PC-3 (cell line): ENCODE measurements around the gene UGT2B17. TPM values are rescaled to one million over a fixed set of nuclear protein-coding genes. Genes with fewer than 3 reads are reported as not detected.

Experiments
- ATAC-seq: fragments of 200-7000 bp; cut with Tn5 transposase; 2 replicates; pipeline ENCODE4 v1.9.1; 2020; ENCODE audit warnings: mild to moderate bottlenecking, moderate library complexity
- BruUV-seq: library from RNA; stranded (reverse); fragments of 400-500 nt; replicated peaks from 2 replicates; lab custom pipeline; 2021; lab: Mats Ljungman, UMichigan
- CTCF ChIA-PET: fragments of 300-600 bp; sonication (Branson Sonifier 250); formaldehyde crosslinking; loops from one replicate; lab custom pipeline; 2022; ENCODE audit warnings: antibody characterized with exemption; lab: Charles Lee
- POLR2A ChIA-PET: fragments of 300-600 bp; sonication (Branson Sonifier 250); formaldehyde crosslinking; loops from one replicate; lab custom pipeline; 2022; ENCODE audit warnings: antibody characterized with exemption; ENCODE audit not compliant: unreplicated experiment; lab: Charles Lee
- DNase-seq: peaks from one replicate; pipeline ENCODE4 v3.0.0-alpha.2; 2015
- H2AFZ ChIP-seq: fragments of 300-600 bp; sonication (generic); 2 replicates; pipeline ENCODE4 v1.6.0; 2016; ENCODE audit warnings: antibody characterized with exemption, low read length
- H3F3A ChIP-seq: fragments of 300-600 bp; sonication (generic); one replicate; pipeline ENCODE4 v1.6.0; 2017; ENCODE audit warnings: antibody characterized with exemption, low read length, control low read depth, mild to moderate bottlenecking; ENCODE audit not compliant: unreplicated experiment
- H3K27ac ChIP-seq: fragments of 300-600 bp; sonication (generic); 2 replicates; pipeline ENCODE4 v1.5.1; 2016; ENCODE audit warnings: mild to moderate bottlenecking, low read length
- H3K27me3 ChIP-seq: fragments of 300-600 bp; sonication (generic); 2 replicates; pipeline ENCODE4 v1.6.1; 2016; ENCODE audit warnings: low read length, mixed read lengths
- H3K36me3 ChIP-seq: fragments of 300-600 bp; sonication (generic); 2 replicates; pipeline ENCODE4 v1.6.1; 2016; ENCODE audit warnings: low read depth, mixed run types, low read length, mixed read lengths
- H3K4me1 ChIP-seq: fragments of 300-600 bp; sonication (generic); 2 replicates; pipeline ENCODE4 v1.5.1; 2016; ENCODE audit warnings: low read length; ENCODE audit not compliant: insufficient read depth
- H3K4me2 ChIP-seq: fragments of 300-600 bp; sonication (generic); 2 replicates; pipeline ENCODE4 v1.6.0; 2016; ENCODE audit warnings: low read length
- H3K4me3 ChIP-seq: fragments of 300-600 bp; sonication (generic); 2 replicates; pipeline ENCODE4 v1.5.1; 2016; ENCODE audit warnings: mild to moderate bottlenecking, low read length, mixed read lengths
- H3K79me2 ChIP-seq: fragments of 300-600 bp; sonication (generic); 2 replicates; pipeline ENCODE4 v1.6.1; 2017; ENCODE audit warnings: low read length, mixed read lengths
- H3K9ac ChIP-seq: fragments of 300-600 bp; sonication (generic); 2 replicates; pipeline ENCODE4 v1.6.0; 2016; ENCODE audit warnings: mild to moderate bottlenecking, low read length
- H3K9me2 ChIP-seq: fragments of 300-600 bp; sonication (generic); replicated peaks from 2 replicates; pipeline ENCODE4 v1.6.1; 2016; ENCODE audit warnings: mixed run types, low read length, mixed read lengths
- H3K9me3 ChIP-seq: fragments of 300-600 bp; sonication (generic); 2 replicates; pipeline ENCODE4 v1.6.1; 2016; ENCODE audit warnings: low read length, mixed read lengths
- H4K20me1 ChIP-seq: fragments of 300-600 bp; sonication (generic); 2 replicates; pipeline ENCODE4 v1.6.1; 2016; ENCODE audit warnings: low read length, mixed read lengths
- EZH2 ChIP-seq: fragments of 300-600 bp; sonication (generic); IDR thresholded peaks from one replicate; pipeline ENCODE4 v1.6.1; 2017; ENCODE audit warnings: antibody characterized with exemption, mild to moderate bottlenecking, low read length; ENCODE audit not compliant: unreplicated experiment
- EZH2phosphoT487 ChIP-seq: fragments of 300-600 bp; sonication (generic); IDR thresholded peaks from 2 replicates; pipeline ENCODE4 v1.6.1; 2018; ENCODE audit warnings: mild to moderate bottlenecking, antibody characterized with exemption, low read length, borderline replicate concordance
- intact Hi-C: fragments of 100-400 bp; cut with micrococcal nuclease; formaldehyde crosslinking; loops from 2 replicates; pipeline ENCODE4 v1.9.0; 2023
- total RNA-seq: library from RNA; depleted of rRNA; stranded (reverse); fragments of >200 nt; gene quantifications from 2 replicates; pipeline ENCODE4 v1.2.3, GENCODE V29; 2014
- TF ChIP-seq, protein P1 (sequence below): fragments of 300-600 bp; sonication (generic); conservative IDR thresholded peaks from 2 replicates; pipeline ENCODE4 v1.5.1; 2017; ENCODE audit warnings: antibody characterized with exemption, low read depth, mild to moderate bottlenecking, low read length

UGT2B17 gene
- total RNA-seq, 1 experiment from 2014 or later: not detected

DNA sequence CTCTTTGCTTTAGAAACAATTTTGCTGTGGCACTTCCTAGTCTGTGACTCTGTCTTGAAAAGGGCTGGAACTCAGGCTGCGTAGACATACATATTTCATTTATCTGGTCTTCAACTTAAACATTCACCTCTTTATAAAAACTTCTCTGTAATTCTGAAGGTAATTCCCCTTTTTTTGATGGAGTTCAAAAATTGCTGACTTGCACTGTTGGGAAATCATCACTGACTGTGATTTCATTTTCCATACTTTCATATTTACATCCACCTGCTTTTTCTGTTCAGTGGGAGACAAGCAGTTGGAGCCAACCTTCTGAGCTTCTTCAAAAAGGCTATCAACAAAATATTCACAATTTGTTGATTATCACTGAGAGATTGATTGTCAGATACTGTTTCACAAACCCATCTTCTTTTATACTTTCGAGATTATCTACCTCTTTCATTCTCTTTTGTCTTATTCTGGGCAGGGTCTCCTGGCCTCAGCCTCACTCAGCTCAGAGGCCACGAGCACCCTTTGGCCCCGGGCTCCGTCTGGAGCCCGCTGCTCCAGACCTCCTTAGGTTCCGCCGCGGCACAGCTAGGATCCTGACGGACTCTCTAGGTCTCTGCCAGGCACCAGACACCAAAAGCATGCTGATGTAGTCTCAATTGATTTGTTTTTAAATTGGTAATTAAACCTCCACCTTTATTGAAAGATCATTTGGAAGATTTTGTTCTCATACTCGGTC lies 39.7 kb upstream of the UGT2B17 start:
- TF ChIP-seq EZH2 (no peak), EZH2phosphoT487 (no peak)
- TF ChIP-seq, protein P1, sequence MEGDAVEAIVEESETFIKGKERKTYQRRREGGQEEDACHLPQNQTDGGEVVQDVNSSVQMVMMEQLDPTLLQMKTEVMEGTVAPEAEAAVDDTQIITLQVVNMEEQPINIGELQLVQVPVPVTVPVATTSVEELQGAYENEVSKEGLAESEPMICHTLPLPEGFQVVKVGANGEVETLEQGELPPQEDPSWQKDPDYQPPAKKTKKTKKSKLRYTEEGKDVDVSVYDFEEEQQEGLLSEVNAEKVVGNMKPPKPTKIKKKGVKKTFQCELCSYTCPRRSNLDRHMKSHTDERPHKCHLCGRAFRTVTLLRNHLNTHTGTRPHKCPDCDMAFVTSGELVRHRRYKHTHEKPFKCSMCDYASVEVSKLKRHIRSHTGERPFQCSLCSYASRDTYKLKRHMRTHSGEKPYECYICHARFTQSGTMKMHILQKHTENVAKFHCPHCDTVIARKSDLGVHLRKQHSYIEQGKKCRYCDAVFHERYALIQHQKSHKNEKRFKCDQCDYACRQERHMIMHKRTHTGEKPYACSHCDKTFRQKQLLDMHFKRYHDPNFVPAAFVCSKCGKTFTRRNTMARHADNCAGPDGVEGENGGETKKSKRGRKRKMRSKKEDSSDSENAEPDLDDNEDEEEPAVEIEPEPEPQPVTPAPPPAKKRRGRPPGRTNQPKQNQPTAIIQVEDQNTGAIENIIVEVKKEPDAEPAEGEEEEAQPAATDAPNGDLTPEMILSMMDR: no peak
- H4K20me1 ChIP-seq: no peaks in the 10 kb centered on the region
- H3K27me3 ChIP-seq: no peaks in the 10 kb centered on the region
- no peaks in the 10 kb centered on the region for H3K9me3 ChIP-seq
- no peaks in the 10 kb centered on the region for H3F3A ChIP-seq
- no peak overlapping the region for H3K4me3 ChIP-seq
- no peaks in the 10 kb centered on the region for H3K9me2 ChIP-seq
- no TSS peak for BruUV-seq
- intact Hi-C loops: no loop called here
- ATAC-seq: no peak
- H3K79me2 ChIP-seq: no peaks in the 10 kb centered on the region
- H3K4me2 ChIP-seq: no peak overlapping the region
- H3K27ac ChIP-seq: no peak overlapping the region
- no peaks in the 10 kb centered on the region for H3K4me1 ChIP-seq
- H3K9ac ChIP-seq: no peak overlapping the region
- POLR2A ChIA-PET: no interaction called here
- CTCF ChIA-PET: no interaction called here
- no peak overlapping the region for H2AFZ ChIP-seq
- no peaks in the 10 kb centered on the region for H3K36me3 ChIP-seq
- no peak for DNase-seq

DNA sequence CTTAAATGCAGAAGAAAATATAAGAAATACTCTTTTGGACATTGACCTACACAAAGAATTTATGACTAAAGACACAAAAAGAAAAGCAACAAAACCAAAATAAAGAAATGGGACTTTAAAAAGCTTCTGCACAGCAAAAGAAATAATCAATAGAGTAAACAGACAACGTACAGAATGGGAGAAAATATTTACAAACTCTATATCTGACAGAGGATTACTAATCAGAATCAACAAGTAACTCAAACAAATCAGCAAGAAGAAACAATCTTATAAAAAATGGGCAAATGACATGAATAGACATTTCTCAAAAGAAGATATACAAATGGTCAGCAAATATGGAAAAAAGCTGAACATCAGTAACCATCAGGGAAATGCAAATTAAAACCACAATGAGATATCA lies 37.6 kb upstream of the UGT2B17 start:
- CTCF ChIA-PET: no interaction called here

More for the DNA sequence above, 37.6 kb upstream of the UGT2B17 start:
- Histone ChIP-seq H4K20me1 (no peaks in the 10 kb centered on the region), H2AFZ (no peak overlapping the region), H3K4me3 (no peak overlapping the region), H3K27ac (no peak overlapping the region), H3K9me2 (no peaks in the 10 kb centered on the region), H3K36me3 (no peaks in the 10 kb centered on the region), H3K4me2 (no peak overlapping the region), H3F3A (no peaks in the 10 kb centered on the region), H3K27me3 (no peaks in the 10 kb centered on the region), H3K9me3 (no peaks in the 10 kb centered on the region), H3K4me1 (no peaks in the 10 kb centered on the region), H3K9ac (no peak overlapping the region), H3K79me2 (no peaks in the 10 kb centered on the region)
- intact Hi-C loops: no loop called here
- peak; percentile 38; the same call in 1 of the 2 replicates for ATAC-seq
- TF ChIP-seq, protein P1: no peak
- TF ChIP-seq EZH2 (no peak), EZH2phosphoT487 (no peak)
- no peak for DNase-seq
- POLR2A ChIA-PET: no interaction called here
- no TSS peak for BruUV-seq
